Fibroblast of mammary gland (primary cell): Measurements from ENCODE around the gene SMARCAL1.

Experiments
- DNase-seq: peaks from one replicate; pipeline ENCODE4 v3.0.0-alpha.2; 2010; ENCODE audit warnings: low read depth
- H3K4me3 ChIP-seq: 2 replicates; pipeline ENCODE4 v1.5.1; 2011; ENCODE audit warnings: low read depth, mild to moderate bottlenecking, low read length, moderate library complexity; ENCODE audit not compliant: control insufficient read depth
- TF ChIP-seq, protein P1 (sequence below): conservative IDR thresholded peaks from 2 replicates; pipeline ENCODE4 v1.5.1; 2011; ENCODE audit warnings: low read depth, low read length, inconsistent platforms; ENCODE audit not compliant: control insufficient read depth, insufficient read depth

The SMARCAL1 gene

DNA sequence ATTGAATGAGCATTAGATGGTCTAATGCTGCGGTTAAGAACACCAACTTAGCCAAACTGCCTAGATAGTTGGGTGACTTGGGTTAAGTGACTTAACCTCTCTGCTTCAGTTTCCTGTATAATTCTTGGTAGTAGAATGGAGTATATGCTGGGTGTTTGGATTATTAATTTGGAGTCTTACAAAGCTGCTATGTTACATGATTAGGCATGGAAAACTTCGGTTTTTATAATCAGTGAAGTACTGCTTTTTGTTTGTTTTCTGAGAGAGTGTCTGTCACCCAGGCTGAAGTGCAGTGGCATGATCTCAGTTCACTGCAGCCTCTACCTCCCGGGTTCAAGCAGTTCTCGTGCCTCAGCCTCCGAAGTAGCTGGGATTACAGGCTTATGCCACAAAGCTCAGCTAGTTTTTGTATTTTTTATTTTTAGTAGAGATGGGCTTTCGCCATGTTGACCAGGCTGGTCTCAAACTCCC lies 90.9 kb downstream of the SMARCAL1 start:
- no peak for DNase-seq
- no peak overlapping the region for H3K4me3 ChIP-seq
- TF ChIP-seq, protein P1, sequence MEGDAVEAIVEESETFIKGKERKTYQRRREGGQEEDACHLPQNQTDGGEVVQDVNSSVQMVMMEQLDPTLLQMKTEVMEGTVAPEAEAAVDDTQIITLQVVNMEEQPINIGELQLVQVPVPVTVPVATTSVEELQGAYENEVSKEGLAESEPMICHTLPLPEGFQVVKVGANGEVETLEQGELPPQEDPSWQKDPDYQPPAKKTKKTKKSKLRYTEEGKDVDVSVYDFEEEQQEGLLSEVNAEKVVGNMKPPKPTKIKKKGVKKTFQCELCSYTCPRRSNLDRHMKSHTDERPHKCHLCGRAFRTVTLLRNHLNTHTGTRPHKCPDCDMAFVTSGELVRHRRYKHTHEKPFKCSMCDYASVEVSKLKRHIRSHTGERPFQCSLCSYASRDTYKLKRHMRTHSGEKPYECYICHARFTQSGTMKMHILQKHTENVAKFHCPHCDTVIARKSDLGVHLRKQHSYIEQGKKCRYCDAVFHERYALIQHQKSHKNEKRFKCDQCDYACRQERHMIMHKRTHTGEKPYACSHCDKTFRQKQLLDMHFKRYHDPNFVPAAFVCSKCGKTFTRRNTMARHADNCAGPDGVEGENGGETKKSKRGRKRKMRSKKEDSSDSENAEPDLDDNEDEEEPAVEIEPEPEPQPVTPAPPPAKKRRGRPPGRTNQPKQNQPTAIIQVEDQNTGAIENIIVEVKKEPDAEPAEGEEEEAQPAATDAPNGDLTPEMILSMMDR, result no peak

DNA sequence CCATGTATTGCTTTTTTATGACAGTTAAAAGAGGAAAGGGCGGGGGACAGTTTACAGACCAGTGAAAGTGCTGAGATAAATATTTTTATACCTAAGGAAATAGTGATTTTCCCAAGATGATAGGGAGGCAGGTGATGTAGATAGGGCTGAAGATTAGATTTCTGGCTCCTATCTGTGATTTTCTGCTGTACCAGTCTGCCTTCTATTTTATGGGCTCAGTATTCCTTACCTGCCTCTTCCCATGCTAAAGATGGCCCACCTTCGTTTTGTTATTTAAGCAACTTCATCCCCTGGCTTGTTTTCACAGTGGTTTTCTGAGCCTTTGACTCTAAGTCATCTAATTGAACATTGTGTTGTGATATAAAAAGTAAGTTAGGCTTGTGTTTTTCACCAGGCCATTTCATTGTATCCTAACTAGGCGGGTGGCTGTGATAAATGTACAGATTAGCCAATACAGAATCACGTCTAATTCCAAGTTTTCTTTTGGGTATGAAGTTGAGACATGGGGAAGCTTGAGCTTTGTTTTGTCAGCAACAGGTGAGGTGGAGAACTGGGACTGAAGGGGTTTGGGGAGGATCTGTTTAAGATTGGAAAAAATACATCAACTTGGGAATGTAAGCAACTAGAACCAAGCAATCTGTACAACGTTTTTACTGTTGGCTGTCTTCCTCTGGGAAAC lies 91.6 kb downstream of the SMARCAL1 start:
- TF ChIP-seq, protein P1, result no peak
- DNase-seq, result no peak
- no peak overlapping the region for H3K4me3 ChIP-seq

DNA sequence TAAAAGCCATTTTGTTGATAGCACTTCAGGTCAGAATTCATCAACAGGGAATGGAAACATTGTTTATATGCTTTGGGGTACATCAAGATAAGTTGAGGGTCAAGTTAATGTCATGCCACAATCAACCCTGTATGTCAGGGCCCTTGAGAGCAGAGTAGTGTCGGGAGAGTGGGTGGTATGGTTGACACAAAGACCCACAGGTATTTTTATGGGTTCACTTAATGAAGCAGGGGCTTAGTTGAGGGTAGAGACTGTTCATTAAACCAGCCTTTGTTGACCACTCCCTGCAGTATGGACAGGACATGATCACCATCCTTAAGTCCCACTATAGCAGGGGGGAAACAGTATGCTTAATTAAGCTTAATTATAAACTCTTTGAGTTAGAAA lies 92.1 kb downstream of the SMARCAL1 start:
- no peak for DNase-seq
- no peak overlapping the region for H3K4me3 ChIP-seq
- TF ChIP-seq, protein P1, result no peak

DNA sequence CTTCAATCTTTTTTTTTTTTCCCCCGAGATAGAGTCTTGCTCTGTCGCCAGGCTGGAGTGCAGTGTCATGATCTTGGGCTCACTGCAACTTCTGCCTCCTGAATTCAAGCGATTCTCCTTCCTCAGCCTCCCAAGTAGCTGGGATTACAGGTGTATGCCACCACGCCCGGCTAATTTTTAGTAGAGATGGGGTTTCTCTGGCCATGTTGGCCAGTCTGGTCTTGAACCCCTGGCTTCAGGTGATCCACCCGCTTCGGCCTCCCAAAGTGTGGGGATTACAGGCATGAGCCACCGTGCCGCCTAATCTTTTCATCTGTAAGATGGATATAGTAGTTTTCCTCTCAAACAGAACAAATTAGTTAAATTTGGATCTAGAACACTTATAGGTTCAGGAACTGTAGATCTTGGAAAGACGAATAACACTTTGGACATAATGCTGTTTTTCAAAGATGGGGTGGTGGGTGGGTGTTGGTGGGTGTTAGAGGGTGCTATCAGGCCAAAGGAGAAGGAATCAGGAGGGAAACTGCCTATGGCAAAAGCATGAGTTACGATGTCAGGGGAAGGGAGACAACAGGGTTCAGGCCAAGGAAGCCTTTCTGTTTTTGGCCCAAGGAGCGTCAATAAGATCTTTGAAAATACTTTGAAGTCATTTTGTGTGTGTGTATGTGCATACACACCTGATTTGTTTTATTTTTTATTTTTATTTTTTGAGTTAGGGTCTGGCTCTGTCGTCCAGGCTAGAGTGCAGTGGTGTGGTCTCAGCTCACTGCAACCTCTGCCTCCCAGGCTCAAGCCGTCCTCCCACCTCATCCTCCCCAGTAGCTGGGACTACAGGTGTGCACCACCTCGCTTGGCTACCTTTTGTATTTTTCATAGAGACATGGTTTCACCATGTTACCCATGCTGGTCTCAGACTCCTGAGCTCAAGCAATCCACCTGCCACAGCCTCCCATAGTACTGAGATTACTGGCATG lies 93.1 kb downstream of the SMARCAL1 start:
- DNase-seq, result no peak

DNA sequence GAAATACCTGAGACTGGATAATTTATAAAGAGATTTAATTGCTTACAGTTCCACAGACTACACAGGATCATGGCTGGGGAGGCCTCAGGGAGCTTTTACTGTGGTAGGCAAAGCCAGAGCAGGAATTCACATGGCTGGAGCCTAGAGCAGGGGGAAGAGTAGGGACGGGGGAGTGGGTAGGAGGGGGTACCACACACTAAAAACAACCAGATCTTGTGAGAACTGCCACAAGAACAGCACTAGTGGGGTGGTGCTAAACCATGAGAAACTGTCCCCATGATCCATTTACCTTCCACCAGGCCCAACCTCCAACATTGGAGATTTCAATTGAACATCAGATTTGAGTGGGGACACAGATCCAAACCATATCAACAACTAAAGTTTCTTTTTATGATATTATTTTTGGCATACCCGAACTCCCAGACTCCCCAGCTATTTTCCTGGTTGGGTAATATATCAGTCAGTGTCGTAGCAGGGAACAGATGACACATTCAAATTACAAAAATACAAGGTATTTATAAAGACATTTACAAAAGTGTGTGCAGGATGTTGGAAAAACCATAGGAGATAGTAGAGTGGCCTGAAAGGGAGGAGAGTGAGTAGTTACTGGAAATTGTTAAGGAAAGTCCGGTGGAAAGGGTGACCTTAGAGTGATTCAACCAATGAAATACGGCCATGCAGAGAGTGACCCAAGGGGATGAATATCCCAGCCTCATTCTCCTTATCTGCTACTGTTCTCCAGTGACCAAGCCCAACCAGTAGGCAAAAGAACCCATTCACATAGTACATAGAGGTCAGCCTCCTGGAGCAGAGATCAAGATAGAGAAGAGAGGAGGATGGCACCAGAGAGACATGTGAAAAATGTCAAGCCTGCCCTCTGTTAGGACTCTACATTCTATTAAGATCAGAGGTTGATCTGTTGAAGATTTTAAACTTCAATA lies 95.2 kb downstream of the SMARCAL1 start:
- TF ChIP-seq, protein P1, result no peak
- no peak overlapping the region for H3K4me3 ChIP-seq
- DNase-seq, result no peak

More for the DNA sequence above, 93.1 kb downstream of the SMARCAL1 start:
- TF ChIP-seq, protein P1, result no peak
- no peak overlapping the region for H3K4me3 ChIP-seq

DNA sequence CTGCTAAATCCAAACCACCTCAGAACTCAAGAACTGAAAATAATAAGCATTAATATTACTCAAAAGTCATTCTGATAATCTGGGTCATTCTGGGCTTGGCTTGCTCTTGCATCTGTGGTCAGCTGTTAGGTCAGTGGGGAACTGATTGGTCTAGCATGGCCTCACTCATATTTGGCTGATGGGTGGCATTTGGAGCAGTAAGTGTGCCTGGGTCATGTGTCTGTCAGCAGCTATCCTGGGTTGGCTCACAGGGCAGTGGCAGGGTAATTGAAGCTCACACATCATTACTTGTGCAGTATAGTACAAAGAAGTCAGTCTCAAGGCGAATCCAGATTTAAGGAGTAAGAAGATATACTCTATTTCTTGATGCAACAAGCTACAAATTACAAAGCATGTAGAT lies 95.9 kb downstream of the SMARCAL1 start:
- TF ChIP-seq, protein P1, result no peak
- DNase-seq, result no peak
- no peak overlapping the region for H3K4me3 ChIP-seq
